Stimulated activated CD4-positive, alpha-beta T cell treated with anti-CD3 and anti-CD28 coated beads, Interleukin-12 subunit alpha, Interleukin-12 subunit beta, amount 100 ng/mL, for 4 hours (primary cell): ENCODE results near the gene BTBD9.
"Not testable (repeated sequence)": the region's sequence is repeated elsewhere in the genome, so short reads cannot be mapped to it uniquely, and the experiment has no call there.

Experiments
- DNase-seq: peaks from one replicate; pipeline ENCODE4 v3.0.0-alpha.2; 2020

The BTBD9 gene

DNA sequence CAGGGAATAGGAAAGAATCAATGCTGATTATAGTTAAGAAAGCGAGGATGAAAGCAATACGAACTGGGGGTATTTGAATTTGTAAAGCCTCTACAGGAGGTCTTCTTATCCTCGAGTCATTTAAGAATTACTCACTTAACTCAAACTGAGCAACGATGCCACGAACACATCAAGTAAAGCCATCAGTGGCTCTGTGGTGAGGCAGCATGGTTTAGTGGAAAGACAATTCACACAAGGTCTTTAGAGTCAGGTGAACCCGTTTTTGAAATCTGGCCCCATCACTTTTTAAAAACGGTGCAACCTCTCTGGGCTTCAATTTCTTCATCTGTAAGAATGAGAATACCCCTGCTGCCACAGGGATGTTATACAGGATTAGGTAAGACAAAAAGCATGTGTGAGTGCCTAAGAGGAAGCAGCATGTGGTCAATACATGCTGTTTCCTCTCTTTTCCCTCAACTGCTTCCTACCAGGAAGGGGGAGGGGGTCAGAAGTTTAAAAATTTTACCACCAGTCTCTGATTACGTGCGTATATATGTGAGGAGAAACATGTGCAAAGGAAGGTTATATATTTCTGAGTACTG, 162.0 kb downstream of the BTBD9 start:
- DNase-seq = no peak

DNA sequence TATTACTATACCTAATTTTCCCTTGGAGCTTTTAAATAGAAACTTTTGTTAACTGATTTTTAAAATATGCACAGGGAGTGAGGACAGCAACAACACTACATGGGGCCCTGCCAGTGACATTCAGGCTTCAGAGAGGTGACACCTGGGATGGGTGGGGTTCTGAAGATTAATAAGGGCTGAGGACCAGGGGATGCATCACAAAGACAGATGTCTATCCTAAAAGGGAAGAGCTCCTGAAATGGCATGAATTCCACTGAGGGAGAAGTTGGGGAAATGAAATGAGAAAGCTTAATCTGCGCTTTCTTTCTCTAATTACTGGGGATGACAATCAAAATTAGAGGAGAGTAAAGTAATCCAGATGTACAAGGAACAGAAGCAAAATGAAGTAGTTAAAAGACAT, 162.8 kb downstream of the BTBD9 start:
- DNase-seq = no peak

DNA sequence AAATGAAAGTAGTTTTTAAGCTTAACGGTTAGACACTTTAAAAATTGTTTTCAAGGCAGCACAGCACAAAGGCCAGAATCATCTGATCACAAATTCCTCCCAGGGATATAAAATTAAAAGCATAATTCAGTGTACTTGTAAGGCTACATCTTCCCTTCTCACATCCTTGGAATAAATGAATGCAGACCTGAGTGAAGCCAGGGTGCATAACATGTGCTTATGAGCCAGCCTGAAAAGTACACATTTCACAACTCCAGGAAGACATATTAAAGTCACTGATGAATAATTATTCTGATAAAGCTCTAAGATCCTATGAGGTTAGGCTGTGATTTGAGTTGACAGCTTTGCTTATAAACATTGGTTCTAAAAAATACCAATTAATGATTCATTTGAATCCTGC, 163.6 kb downstream of the BTBD9 start:
- no peak for DNase-seq

DNA sequence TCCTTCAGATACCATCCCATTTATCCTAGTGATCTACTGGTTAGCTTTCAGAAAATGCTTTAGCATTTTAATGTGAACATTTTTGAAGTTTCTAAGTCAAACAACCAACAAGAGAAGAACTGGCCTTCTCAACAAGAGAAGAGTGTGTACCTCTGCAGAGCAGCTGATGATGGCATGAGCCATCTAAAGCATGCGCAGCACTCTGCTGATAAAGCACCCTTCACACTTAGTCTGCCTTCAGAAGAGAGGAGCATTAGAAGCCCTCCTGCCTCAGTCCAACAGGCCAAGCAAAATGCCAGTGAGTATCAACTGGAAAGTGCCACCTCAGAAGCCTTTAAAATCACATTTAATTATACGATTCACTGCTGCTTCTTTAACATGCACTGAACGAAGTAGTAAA, 169.2 kb downstream of the BTBD9 start:
- no peak for DNase-seq

- no peak for DNase-seq
Measured at GRCh38 chr6:38467566-38467965, 172.2 kb downstream of the BTBD9 start.

GRCh38 chr6:38460186-38460585, 179.5 kb downstream of the BTBD9 start:
- no peak for DNase-seq

- DNase-seq = no peak
Measured at GRCh38 chr6:38459291-38459690, 180.4 kb downstream of the BTBD9 start.

DNA sequence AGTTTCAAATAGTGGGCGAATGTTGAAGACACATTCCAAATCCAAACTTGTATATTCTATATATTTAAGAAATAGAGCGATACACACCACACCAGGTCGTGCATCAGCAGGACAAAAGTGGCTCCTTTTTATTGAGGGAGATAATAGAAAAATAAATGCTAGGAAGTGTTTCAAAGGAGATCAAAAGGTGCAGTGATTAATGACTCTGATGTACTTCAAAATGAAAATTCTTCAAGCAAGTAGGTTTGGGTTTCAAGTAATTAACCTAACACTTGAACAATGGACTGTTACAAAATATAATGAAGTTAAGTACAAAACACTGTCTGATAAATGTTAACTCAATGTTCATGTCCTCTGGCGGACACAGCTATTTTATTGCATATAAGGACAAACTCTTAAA, 185.9 kb downstream of the BTBD9 start:
- no peak for DNase-seq

DNA sequence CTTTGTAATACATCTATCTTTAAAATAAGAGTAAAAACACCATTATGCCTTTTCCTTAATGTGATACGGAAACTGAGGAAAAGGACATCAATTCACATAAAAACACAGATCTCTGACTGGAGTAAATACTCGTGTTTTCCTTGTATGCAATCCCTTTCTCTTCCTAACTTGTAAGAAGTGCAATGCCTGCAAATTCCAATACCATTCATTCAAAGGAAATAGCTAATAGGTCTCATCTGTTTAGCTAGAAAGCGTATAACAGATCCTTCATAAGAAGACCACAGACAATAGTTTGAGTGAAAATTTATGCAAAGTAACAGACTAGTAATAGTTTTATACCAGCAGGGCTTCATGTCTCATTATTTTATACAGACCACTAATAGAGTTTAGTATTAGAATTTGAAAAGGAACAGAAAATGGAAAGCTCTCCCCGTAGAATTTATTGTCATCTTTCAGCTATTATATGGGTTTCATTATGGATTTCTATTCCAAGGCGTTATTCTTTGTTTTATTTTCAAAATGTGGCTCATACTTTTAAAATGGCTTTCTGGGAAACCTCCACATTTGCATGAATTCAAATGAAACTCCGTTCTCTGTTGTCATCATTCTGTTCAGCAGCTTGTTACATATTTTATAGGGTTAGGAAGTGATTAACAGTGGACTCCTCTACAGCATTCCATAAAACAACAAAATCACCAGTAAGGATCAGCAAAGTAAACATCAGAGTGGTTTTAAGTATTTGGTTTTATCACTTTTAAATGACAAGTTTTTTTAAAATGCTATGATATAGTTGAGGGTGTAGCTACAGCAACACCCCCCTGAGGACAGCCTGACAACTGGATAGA, 186.7 kb downstream of the BTBD9 start:
- no peak for DNase-seq

DNA sequence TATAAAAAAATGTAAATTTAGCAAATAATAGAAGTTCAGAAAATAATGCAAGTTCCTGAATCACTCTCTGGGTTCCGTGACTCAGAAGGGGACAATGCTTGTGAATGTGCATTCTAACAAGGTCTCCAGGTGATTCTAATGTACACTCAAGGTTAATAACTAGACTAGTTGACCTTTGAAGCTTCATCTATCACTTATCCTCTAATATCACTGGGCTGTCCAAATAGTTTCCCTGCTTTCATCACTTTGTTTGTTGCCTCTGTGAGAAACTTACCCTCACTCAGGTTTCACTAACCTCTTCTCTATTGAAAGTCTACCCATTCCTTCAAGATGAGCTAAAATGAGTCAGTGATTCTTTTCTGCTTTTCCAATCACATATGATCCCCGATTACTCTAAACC, 189.0 kb downstream of the BTBD9 start:
- DNase-seq = no peak

DNA sequence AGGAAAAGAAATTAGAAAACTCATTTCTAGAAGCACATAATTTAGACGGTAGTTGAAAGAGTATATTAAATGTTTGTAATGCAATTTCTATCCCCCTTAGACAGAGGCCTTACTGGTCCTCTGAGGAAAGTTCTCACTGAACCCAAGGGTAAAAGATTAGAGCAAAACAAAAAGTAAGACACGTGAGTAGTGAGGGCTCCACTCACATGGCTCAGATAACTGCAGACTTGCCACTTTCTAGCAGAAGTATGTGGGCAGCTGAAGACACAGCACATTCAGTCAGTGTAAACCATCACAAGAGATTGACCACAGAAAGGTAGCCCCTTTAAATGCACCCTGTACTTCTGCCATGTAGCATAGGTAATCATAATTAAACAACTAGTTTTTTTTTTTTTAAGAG, 193.8 kb downstream of the BTBD9 start:
- DNase-seq = no peak

DNA sequence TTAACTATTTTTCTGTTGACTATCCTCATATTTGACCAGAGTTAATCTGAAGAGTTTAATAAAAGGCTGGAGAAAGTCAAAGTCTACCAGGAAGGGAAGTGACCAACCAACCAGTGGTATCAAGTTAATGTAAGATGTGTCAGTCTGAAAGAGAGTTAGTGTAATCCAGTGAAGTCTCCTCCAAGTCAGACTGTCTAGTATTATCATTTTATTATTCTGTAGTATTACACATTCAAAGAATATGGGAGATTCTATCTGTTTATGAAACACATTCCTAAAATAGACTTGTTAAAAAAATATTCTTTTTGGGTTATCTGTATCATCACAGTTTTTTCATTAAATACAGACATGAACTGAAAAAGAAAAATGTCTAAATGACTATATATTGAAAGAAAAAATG, 194.4 kb downstream of the BTBD9 start:
- no peak for DNase-seq

- DNase-seq = no peak
Measured at GRCh38 chr6:38443352-38444144, 196.2 kb downstream of the BTBD9 start.

GRCh38 chr6:38438097-38438496, 201.6 kb downstream of the BTBD9 start:
- no peak for DNase-seq

DNA sequence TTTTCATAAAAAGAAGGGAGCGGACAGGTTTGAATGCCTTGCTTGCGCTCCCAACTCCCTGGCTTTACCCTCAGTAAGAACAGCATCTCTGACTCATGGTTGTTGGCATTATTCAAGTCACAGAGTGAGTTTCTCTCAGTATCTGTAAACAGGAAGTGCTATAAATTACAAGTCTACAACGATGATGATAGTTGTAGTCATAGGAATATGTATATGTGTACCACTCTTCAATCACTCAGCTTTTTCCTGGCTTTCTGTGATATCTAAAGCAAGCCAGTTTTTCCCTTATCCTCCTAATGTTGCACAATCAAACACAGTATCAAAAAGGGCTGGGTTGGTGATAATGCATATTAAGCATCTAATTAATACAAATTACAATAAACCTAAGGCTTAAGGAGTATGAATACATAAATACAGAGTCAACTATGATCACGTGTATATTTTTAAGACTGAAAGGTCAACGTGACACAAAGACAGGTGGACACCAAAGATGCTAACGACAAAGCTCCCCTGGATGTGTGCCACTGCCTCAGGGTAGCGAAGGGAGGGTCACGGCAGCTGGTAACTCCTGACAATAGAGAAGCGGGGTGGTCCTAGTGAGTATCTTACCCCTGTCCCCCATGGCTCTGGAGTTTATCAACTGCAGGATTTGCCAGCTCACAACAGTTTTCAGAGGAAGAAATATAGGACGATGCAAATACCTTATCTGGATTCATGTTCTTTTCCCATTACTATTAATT, 202.8 kb downstream of the BTBD9 start:
- no peak for DNase-seq

DNA sequence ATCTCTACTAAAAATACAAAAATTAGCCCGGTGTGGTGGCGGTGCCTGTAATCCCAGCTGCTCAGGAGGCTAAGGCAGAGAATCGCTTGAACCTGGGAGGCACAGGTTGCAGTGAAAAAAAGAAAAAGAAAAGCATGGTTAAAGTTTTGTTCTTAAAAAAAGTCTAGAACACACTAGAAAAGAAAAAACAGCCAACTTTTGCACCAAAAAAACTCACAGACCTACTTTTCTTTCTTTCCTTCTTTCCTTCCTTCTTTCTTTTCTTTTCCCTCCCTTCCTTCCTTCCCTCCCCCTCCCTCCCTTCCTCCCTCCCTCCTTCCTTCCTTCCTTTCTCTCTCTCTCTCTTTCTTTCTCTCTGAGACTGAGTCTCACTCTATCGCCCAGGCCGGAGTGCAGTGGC, 204.4 kb downstream of the BTBD9 start:
- no peak for DNase-seq

DNA sequence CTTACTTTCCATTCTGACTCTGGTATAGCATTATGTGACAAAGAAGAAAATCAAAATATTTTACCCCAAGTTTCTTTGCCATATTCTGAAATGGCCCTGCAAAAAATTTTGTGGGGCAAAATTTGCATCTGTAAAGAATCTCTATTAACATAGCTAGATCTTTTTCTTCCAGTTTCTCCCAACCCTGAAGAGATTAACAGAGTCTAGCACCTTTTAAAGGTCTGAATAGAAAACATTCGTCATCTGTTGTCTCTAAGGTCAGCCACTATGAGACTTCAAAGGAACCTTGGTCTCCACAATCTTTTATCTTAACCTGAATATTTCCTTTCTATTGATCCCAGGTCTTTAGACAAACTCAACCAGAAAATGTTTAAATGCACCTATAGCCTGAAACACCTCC, 205.7 kb downstream of the BTBD9 start:
- no peak for DNase-seq

DNA sequence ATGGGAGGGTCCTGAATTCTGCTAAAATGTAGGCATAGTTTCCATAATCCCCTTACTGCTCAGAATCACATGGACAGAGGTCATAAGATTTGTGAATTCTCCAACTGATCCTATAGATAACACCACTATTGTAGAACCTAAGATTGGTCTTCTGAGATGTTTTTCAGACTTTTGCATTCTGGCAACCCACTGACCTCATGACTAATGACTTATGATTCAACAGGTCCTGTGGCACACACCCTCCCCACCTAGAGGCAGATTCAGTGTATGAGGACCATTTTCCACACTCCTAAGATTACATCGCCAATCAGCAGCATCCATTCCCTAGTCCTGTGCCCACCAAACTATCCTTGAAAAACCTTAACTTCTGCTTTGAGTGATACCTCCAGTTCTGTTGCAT, 207.2 kb downstream of the BTBD9 start:
- DNase-seq = no peak

DNA sequence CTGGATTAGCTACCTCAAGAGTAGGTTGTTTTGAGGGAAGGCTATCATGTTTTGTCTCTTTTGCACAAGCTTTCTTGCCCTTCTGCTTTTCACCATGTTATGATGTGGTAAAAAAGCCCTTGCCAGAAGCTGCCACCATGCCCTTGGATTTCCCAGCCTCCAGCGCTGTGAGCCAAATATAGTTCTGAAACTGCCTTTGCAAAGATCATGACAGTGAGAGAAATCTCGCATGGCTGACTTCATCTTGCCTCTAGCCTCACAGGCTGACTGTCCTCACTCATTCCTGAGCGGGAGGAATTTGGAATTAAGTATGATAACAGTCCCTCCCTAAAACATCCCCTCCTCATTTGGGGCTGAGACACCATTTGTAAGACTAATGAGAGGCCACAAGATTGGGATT, 207.7 kb downstream of the BTBD9 start:
- DNase-seq = no peak

- no peak for DNase-seq
Measured at GRCh38 chr6:38429546-38429945, 210.2 kb downstream of the BTBD9 start.

- DNase-seq = no peak
Measured at GRCh38 chr6:38427492-38428210, 212.1 kb downstream of the BTBD9 start.

DNA sequence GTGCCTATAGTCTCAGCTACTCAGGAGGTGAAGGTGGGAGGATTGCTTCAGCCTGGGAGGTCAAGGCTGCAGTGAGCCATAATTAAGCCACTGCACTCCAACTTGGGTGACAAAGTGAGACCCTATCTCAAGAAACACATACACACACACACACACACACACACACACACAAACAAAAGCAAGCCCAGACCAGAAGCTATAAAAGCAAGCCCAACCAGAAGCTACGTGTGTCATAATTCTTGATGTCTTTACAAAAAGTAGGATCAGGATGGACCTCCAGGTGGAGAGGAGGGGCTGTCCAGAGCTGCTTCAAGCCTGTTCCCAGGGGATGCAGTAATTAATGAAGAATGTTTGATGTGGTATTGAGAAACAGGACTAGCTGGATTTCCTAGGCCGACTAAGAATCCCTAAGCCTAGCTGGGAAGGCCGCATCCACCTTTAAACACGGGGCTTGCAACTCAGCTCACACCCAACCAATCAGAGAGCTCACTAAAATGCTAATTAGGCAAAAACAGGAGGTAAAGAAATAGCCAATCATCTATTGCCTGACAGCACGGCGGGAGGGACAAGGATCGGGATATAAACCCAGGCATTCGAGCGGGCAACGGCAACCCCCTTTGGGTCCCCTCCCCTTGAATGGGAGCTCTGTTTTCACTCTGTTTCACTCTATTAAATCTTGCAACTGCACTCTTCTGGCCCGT, 213.8 kb downstream of the BTBD9 start:
- not testable (repeated sequence) for DNase-seq
